WTC11 (cell line): ENCODE data around the gene CYP26A1. TPM values are rescaled to one million over a fixed set of nuclear protein-coding genes. Genes with fewer than 3 reads are reported as not detected.

Source experiments
- ATAC-seq: fragments of 200-7000 bp; cut with Tn5 transposase; 2 replicates; pipeline ENCODE4 v1.10.0; 2021; ENCODE audit warnings: mild to moderate bottlenecking, moderate library complexity
- CTCF ChIA-PET: fragments of 300-600 bp; sonication (Branson Sonifier 250); formaldehyde crosslinking; loops from one replicate; lab custom pipeline; 2021; ENCODE audit warnings: antibody characterized with exemption; lab: Charles Lee
- POLR2A ChIA-PET: fragments of 350-600 bp; sonication (Branson Sonifier 250); formaldehyde crosslinking; loops from one replicate; lab custom pipeline; 2021; ENCODE audit warnings: antibody characterized with exemption; lab: Charles Lee
- DNase-seq: peaks from one replicate; pipeline ENCODE4 v3.0.0; 2021; ENCODE audit warnings: low spot score
- H3K27ac Mint-ChIP-seq: 2 replicates; pipeline ENCODE4 v1.8.0; 2021; ENCODE audit warnings: mixed read lengths
- H3K27me3 Mint-ChIP-seq: 2 replicates; pipeline ENCODE4 v1.8.0; 2021; ENCODE audit warnings: low read depth, mild to moderate bottlenecking, moderate library complexity, mixed read lengths
- H3K36me3 Mint-ChIP-seq: 2 replicates; pipeline ENCODE4 v1.8.0; 2021; ENCODE audit warnings: mixed read lengths
- H3K4me1 Mint-ChIP-seq: 2 replicates; pipeline ENCODE4 v1.8.0; 2022; ENCODE audit warnings: mixed read lengths
- H3K4me3 Mint-ChIP-seq: 2 replicates; pipeline ENCODE4 v1.8.0; 2021; ENCODE audit warnings: mild to moderate bottlenecking, moderate library complexity, mixed read lengths
- H3K9me3 Mint-ChIP-seq: 2 replicates; pipeline ENCODE4 v1.8.0; 2021; ENCODE audit warnings: mixed read lengths
- ELF4 ChIP-seq: sonication (generic); formaldehyde crosslinking; IDR thresholded peaks from 2 replicates; pipeline ENCODE4 v1.8.1; 2022; ENCODE audit warnings: low read depth, mild to moderate bottlenecking, moderate library complexity, missing genetic modification reagents
- FOXP1 ChIP-seq: sonication (generic); formaldehyde crosslinking; IDR thresholded peaks from 2 replicates; pipeline ENCODE4 v1.8.0; 2022; ENCODE audit warnings: missing genetic modification reagents, mild to moderate bottlenecking, moderate library complexity, borderline replicate concordance
- GRHL2 ChIP-seq: fragments of 250-450 bp; sonication (Bioruptor Pico); IDR thresholded peaks from 2 replicates; pipeline ENCODE4 v1.8.0; 2022; ENCODE audit warnings: mild to moderate bottlenecking, moderate library complexity; ENCODE audit not compliant: insufficient replicate concordance, severe bottlenecking
- HMGA2 ChIP-seq: fragments of 250-450 bp; sonication (Bioruptor Pico); IDR thresholded peaks from 2 replicates; pipeline ENCODE4 v1.4.0; 2021; ENCODE audit warnings: mild to moderate bottlenecking, moderate library complexity
- KAT7 ChIP-seq: sonication (generic); formaldehyde crosslinking; IDR thresholded peaks from 2 replicates; pipeline ENCODE4 v1.8.1; 2023; ENCODE audit warnings: missing genetic modification reagents, mild to moderate bottlenecking, borderline replicate concordance
- SMAD3 ChIP-seq: sonication (generic); formaldehyde crosslinking; IDR thresholded peaks from 2 replicates; pipeline ENCODE4 v1.8.0; 2022; ENCODE audit warnings: missing genetic modification reagents, mild to moderate bottlenecking, borderline replicate concordance
- TEAD1 ChIP-seq: sonication (generic); formaldehyde crosslinking; IDR thresholded peaks from 2 replicates; pipeline ENCODE4 v1.8.0; 2022; ENCODE audit warnings: mild to moderate bottlenecking, missing genetic modification reagents
- ZNF121 ChIP-seq: sonication (generic); formaldehyde crosslinking; IDR thresholded peaks from 2 replicates; pipeline ENCODE4 v1.8.0; 2023; ENCODE audit warnings: missing genetic modification reagents
- ZNF219 ChIP-seq: sonication (generic); formaldehyde crosslinking; IDR thresholded peaks from 2 replicates; pipeline ENCODE4 v1.8.0; 2023; ENCODE audit warnings: missing genetic modification reagents, mild to moderate bottlenecking, borderline replicate concordance
- total RNA-seq: library from RNA; stranded (reverse); gene quantifications from 3 replicates; pipeline ENCODE4 v1.2.3, GENCODE V29; 2021
- TF ChIP-seq, protein P1 (sequence below): sonication (generic); formaldehyde crosslinking; conservative IDR thresholded peaks from 2 replicates; pipeline ENCODE4 v1.8.1; 2023; ENCODE audit warnings: mild to moderate bottlenecking, low read depth, missing genetic modification reagents, moderate library complexity
- TF ChIP-seq, protein P2 (sequence below): sonication (generic); formaldehyde crosslinking; IDR thresholded peaks from 2 replicates; pipeline ENCODE4 v1.8.0; 2022; ENCODE audit warnings: mild to moderate bottlenecking, missing genetic modification reagents
- TF ChIP-seq, protein P3 (sequence below): sonication (generic); formaldehyde crosslinking; IDR thresholded peaks from 2 replicates; pipeline ENCODE4 v1.8.1; 2023; ENCODE audit warnings: mild to moderate bottlenecking, missing genetic modification reagents, borderline replicate concordance
- TF ChIP-seq, protein P4 (sequence below): fragments of 250-450 bp; sonication (Bioruptor Pico); IDR thresholded peaks from 2 replicates; pipeline ENCODE4 v1.8.0; 2021; ENCODE audit warnings: mild to moderate bottlenecking
- TF ChIP-seq, protein P5 (sequence below): fragments of 200-600 bp; IDR thresholded peaks from 2 replicates; pipeline ENCODE4 v1.8.0; 2022; ENCODE audit warnings: antibody characterized with exemption
- TF ChIP-seq, protein P6 (sequence below): fragments of 250-450 bp; sonication (Bioruptor Pico); IDR thresholded peaks from 2 replicates; pipeline ENCODE4 v1.9.0; 2021; ENCODE audit warnings: mild to moderate bottlenecking, borderline replicate concordance

Gene CYP26A1
- total RNA-seq, 1 experiment from 2014 or later: 3.4 TPM

DNA sequence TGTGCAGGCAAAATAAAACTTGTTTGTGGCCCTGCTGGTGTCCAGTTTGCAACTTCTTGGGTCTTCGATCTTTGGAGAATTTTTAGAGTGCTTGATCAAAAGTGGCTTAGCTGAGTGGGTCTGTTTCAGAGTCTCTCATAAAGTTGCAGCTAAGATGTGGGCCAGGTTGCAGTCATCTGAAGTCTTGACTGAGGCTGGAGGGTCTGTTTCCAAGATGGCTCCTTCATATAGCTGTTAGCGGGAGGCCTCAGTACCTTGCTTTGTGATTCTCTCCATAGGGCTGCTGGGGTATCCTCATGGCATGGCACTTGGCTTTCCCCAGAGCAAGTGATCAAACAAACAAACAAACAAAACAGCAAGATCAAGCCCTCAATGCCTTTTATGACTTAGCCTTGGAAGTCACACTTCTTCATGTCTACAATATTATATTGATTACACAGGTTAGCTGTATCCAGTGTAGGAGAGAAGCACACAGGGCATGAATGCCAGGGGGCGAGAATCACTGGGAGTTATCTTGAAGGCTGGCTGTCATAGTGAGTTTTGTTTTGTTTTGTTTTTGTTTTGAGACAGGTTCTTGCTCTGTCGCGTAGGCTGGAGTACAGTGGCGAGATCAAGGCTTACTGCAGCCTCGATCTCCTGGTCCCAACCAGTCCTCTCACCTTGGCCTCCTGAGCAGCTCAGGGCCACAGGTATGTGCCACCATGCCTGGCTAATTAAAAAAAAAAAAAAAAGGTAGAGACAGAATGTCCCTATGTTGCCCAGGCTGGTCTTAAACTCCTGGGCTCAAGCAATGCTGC is 10.2 kb downstream of the CYP26A1 start (continued):
- TF ChIP-seq, protein P1, sequence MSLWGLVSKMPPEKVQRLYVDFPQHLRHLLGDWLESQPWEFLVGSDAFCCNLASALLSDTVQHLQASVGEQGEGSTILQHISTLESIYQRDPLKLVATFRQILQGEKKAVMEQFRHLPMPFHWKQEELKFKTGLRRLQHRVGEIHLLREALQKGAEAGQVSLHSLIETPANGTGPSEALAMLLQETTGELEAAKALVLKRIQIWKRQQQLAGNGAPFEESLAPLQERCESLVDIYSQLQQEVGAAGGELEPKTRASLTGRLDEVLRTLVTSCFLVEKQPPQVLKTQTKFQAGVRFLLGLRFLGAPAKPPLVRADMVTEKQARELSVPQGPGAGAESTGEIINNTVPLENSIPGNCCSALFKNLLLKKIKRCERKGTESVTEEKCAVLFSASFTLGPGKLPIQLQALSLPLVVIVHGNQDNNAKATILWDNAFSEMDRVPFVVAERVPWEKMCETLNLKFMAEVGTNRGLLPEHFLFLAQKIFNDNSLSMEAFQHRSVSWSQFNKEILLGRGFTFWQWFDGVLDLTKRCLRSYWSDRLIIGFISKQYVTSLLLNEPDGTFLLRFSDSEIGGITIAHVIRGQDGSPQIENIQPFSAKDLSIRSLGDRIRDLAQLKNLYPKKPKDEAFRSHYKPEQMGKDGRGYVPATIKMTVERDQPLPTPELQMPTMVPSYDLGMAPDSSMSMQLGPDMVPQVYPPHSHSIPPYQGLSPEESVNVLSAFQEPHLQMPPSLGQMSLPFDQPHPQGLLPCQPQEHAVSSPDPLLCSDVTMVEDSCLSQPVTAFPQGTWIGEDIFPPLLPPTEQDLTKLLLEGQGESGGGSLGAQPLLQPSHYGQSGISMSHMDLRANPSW (CRISPR knock-in tag): no peak
- TF ChIP-seq ZNF121 (CRISPR knock-in tag) (no peak), ZNF219 (CRISPR knock-in tag) (no peak), KAT7 (no peak)
- TF ChIP-seq, protein P2, sequence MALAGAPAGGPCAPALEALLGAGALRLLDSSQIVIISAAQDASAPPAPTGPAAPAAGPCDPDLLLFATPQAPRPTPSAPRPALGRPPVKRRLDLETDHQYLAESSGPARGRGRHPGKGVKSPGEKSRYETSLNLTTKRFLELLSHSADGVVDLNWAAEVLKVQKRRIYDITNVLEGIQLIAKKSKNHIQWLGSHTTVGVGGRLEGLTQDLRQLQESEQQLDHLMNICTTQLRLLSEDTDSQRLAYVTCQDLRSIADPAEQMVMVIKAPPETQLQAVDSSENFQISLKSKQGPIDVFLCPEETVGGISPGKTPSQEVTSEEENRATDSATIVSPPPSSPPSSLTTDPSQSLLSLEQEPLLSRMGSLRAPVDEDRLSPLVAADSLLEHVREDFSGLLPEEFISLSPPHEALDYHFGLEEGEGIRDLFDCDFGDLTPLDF (CRISPR knock-in tag): no peak
- TF ChIP-seq, protein P3, sequence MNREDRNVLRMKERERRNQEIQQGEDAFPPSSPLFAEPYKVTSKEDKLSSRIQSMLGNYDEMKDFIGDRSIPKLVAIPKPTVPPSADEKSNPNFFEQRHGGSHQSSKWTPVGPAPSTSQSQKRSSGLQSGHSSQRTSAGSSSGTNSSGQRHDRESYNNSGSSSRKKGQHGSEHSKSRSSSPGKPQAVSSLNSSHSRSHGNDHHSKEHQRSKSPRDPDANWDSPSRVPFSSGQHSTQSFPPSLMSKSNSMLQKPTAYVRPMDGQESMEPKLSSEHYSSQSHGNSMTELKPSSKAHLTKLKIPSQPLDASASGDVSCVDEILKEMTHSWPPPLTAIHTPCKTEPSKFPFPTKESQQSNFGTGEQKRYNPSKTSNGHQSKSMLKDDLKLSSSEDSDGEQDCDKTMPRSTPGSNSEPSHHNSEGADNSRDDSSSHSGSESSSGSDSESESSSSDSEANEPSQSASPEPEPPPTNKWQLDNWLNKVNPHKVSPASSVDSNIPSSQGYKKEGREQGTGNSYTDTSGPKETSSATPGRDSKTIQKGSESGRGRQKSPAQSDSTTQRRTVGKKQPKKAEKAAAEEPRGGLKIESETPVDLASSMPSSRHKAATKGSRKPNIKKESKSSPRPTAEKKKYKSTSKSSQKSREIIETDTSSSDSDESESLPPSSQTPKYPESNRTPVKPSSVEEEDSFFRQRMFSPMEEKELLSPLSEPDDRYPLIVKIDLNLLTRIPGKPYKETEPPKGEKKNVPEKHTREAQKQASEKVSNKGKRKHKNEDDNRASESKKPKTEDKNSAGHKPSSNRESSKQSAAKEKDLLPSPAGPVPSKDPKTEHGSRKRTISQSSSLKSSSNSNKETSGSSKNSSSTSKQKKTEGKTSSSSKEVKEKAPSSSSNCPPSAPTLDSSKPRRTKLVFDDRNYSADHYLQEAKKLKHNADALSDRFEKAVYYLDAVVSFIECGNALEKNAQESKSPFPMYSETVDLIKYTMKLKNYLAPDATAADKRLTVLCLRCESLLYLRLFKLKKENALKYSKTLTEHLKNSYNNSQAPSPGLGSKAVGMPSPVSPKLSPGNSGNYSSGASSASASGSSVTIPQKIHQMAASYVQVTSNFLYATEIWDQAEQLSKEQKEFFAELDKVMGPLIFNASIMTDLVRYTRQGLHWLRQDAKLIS (CRISPR knock-in tag): no peak

DNA sequence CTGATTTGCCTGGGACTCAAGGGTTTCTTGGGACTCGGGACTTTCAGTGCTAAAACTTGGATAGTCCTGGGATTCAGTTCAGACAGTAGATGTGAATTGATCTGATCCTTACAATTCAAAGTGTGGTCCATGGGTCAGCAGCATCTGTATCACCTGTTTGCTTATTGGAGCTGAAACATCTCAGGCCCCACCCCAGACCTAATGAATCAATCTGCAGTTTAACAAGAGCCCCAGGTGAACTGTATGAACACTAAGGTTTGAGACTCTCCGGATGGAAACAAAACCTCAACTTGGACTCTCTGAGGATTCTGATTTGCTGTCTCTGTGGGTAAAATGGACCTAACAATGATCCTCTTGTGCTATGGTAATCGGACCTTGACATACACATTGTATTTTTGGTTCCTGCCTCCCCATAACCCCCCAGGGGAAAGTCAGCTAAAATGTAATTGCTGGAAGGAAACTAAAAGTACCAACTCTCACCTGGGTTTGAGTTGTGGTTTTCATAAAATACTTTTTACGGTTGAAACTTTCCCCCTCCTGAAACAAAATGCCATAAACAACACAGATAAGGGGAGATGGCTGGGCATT is 11.7 kb downstream of the CYP26A1 start:
- CTCF ChIA-PET: no interaction called here
- H3K36me3 Mint-ChIP-seq: peaks cover 2% of the 10 kb centered on the region; the same call in 1 of the 2 replicates

More for the DNA sequence above, 11.7 kb downstream of the CYP26A1 start:
- H3K27me3 Mint-ChIP-seq: peaks cover 7% of the 10 kb centered on the region
- H3K9me3 Mint-ChIP-seq: peaks cover 8% of the 10 kb centered on the region
- no peak for TF ChIP-seq GRHL2 (CRISPR knock-in tag)
- TF ChIP-seq, protein P4, sequence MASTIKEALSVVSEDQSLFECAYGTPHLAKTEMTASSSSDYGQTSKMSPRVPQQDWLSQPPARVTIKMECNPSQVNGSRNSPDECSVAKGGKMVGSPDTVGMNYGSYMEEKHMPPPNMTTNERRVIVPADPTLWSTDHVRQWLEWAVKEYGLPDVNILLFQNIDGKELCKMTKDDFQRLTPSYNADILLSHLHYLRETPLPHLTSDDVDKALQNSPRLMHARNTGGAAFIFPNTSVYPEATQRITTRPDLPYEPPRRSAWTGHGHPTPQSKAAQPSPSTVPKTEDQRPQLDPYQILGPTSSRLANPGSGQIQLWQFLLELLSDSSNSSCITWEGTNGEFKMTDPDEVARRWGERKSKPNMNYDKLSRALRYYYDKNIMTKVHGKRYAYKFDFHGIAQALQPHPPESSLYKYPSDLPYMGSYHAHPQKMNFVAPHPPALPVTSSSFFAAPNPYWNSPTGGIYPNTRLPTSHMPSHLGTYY (CRISPR knock-in tag): no peak
- no peak for TF ChIP-seq FOXP1 (CRISPR knock-in tag)
- TF ChIP-seq, protein P5, sequence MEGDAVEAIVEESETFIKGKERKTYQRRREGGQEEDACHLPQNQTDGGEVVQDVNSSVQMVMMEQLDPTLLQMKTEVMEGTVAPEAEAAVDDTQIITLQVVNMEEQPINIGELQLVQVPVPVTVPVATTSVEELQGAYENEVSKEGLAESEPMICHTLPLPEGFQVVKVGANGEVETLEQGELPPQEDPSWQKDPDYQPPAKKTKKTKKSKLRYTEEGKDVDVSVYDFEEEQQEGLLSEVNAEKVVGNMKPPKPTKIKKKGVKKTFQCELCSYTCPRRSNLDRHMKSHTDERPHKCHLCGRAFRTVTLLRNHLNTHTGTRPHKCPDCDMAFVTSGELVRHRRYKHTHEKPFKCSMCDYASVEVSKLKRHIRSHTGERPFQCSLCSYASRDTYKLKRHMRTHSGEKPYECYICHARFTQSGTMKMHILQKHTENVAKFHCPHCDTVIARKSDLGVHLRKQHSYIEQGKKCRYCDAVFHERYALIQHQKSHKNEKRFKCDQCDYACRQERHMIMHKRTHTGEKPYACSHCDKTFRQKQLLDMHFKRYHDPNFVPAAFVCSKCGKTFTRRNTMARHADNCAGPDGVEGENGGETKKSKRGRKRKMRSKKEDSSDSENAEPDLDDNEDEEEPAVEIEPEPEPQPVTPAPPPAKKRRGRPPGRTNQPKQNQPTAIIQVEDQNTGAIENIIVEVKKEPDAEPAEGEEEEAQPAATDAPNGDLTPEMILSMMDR: no peak
- TF ChIP-seq TEAD1 (CRISPR knock-in tag): no peak
- no peak for TF ChIP-seq ELF4 (CRISPR knock-in tag)
- TF ChIP-seq HMGA2 (CRISPR knock-in tag): no peak
- TF ChIP-seq, protein P6, sequence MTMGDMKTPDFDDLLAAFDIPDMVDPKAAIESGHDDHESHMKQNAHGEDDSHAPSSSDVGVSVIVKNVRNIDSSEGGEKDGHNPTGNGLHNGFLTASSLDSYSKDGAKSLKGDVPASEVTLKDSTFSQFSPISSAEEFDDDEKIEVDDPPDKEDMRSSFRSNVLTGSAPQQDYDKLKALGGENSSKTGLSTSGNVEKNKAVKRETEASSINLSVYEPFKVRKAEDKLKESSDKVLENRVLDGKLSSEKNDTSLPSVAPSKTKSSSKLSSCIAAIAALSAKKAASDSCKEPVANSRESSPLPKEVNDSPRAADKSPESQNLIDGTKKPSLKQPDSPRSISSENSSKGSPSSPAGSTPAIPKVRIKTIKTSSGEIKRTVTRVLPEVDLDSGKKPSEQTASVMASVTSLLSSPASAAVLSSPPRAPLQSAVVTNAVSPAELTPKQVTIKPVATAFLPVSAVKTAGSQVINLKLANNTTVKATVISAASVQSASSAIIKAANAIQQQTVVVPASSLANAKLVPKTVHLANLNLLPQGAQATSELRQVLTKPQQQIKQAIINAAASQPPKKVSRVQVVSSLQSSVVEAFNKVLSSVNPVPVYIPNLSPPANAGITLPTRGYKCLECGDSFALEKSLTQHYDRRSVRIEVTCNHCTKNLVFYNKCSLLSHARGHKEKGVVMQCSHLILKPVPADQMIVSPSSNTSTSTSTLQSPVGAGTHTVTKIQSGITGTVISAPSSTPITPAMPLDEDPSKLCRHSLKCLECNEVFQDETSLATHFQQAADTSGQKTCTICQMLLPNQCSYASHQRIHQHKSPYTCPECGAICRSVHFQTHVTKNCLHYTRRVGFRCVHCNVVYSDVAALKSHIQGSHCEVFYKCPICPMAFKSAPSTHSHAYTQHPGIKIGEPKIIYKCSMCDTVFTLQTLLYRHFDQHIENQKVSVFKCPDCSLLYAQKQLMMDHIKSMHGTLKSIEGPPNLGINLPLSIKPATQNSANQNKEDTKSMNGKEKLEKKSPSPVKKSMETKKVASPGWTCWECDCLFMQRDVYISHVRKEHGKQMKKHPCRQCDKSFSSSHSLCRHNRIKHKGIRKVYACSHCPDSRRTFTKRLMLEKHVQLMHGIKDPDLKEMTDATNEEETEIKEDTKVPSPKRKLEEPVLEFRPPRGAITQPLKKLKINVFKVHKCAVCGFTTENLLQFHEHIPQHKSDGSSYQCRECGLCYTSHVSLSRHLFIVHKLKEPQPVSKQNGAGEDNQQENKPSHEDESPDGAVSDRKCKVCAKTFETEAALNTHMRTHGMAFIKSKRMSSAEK: no peak
- no peak for TF ChIP-seq SMAD3
- POLR2A ChIA-PET: no interaction called here
- no peak for DNase-seq
- no peak for ATAC-seq
- no peak overlapping the region for H3K27ac Mint-ChIP-seq
- no peak overlapping the region for H3K4me3 Mint-ChIP-seq
- H3K4me1 Mint-ChIP-seq: peaks cover 35% of the 10 kb centered on the region
